Body of pancreas (tissue), 4 donors: ENCODE data around the gene KIAA1549. TPM values are rescaled to one million over a fixed set of nuclear protein-coding genes. Genes with fewer than 3 reads are reported as not detected.

Source experiments
- ATAC-seq: fragments of 150-250 bp; one replicate; pipeline ENCODE4 v1.9.1; 2016
- DNase-seq, 4 donors: peaks; one replicate each; pipeline ENCODE4 v3.0.0-alpha.2; 2019
- H3K27ac ChIP-seq, 4 donors: fragments of 200-600 bp; sonication (generic); 1 replicate in 3 of 4; 2 replicates in 1 of 4; pipeline versions ENCODE4 v1.5.1 to v1.6.1; 2016 to 2019; ENCODE audit warnings: mild to moderate bottlenecking in 1 of 4, mixed read lengths in 1 of 4, moderate library complexity in 1 of 4
- H3K27me3 ChIP-seq, 2 donors: fragments of 200-600 bp; sonication (generic); one replicate each; pipeline ENCODE4 v1.6.0; 2016; ENCODE audit warnings: mild to moderate bottlenecking in 1 of 2
- H3K36me3 ChIP-seq, 2 donors: fragments of 200-600 bp; sonication (generic); replicated peaks in 1 of 2; 2 replicates each; pipeline ENCODE4 v1.5.1; 2016; ENCODE audit warnings: low read depth in 2 of 2; ENCODE audit not compliant: insufficient read depth in 1 of 2
- H3K4me1 ChIP-seq: fragments of 200-600 bp; sonication (generic); one replicate; pipeline ENCODE4 v1.6.0; 2016
- H3K4me3 ChIP-seq, 2 donors: fragments of 200-600 bp; sonication (generic); 1 replicate in 1 of 2; 2 replicates in 1 of 2; pipeline ENCODE4 v1.5.1; 2016 to 2019
- H3K9me3 ChIP-seq, 3 donors: fragments of 200-600 bp; sonication (generic); 1 replicate in 2 of 3; 2 replicates in 1 of 3; pipeline ENCODE4 v1.5.1; 2016
- CTCF ChIP-seq, 7 experiments: fragments of 450-650 bp in 4 of 7; fragments of 200-600 bp in 3 of 7; sonication (generic) in 3 of 7; IDR thresholded peaks; one replicate each; pipeline ENCODE4 v1.5.1; 2016 to 2019; ENCODE audit warnings: antibody characterized with exemption in 7 of 7
- POLR2A ChIP-seq, 3 donors: fragments of 450-650 bp; IDR thresholded peaks; one replicate each; pipeline ENCODE4 v1.6.1; 2016; ENCODE audit warnings: antibody characterized with exemption in 3 of 3, mild to moderate bottlenecking in 2 of 3
- WGBS, 2 donors: methylation state at CpG; one replicate each; pipeline ENCODE4 v1.1.5; 2017; 5-methylcytosine and 5-hydroxymethylcytosine counted together
- intact Hi-C: fragments of 100-400 bp; cut with DNase I; formaldehyde crosslinking; loops from one replicate; pipeline ENCODE4 v1.15.1; 2023
- total RNA-seq, 2 donors: library from RNA; depleted of rRNA; stranded (reverse); fragments of >200 nt; gene quantifications; one replicate each; pipeline ENCODE4 v1.1.0, GENCODE V29; 2016

KIAA1549 gene
- total RNA-seq, 2 donors from 2014 or later = 5.3 to 6.0 TPM

- no peaks in the 10 kb centered on the region for H3K36me3 ChIP-seq
- intact Hi-C loops = no loop called here
- no peaks in the 10 kb centered on the region for H3K27me3 ChIP-seq
- peak; percentile 43 to 65 (median 54) for DNase-seq
- peak; percentile 66 for ATAC-seq
- no peak overlapping the region for H3K4me3 ChIP-seq
- WGBS, 2 donors = 66 to 72% methylated on average over 21 of the region's 21 CpGs
- TF ChIP-seq CTCF (IDR thresholded peaks at IDR 0.05) (no peak), POLR2A (IDR thresholded peaks at IDR 0.05) (no peak)
- H3K9me3 ChIP-seq = no peaks in the 10 kb centered on the region
- H3K4me1 ChIP-seq = peaks cover 10% of the 10 kb centered on the region
- H3K27ac ChIP-seq = peak overlapping the region in 1 of 4 donors; percentile 36
These were observed 90.4 kb downstream of the KIAA1549 start for GRCh38 chr7:138890499-138891445.

GRCh38 chr7:138889582-138890498, 91.3 kb downstream of the KIAA1549 start:
- WGBS, 2 donors = 83 to 86% methylated on average over 12 of the region's 12 CpGs
- TF ChIP-seq POLR2A (IDR thresholded peaks at IDR 0.05) = no peak
- no peak for TF ChIP-seq CTCF (IDR thresholded peaks at IDR 0.05)

GRCh38 chr7:138887872-138888656, 93.1 kb downstream of the KIAA1549 start:
- TF ChIP-seq POLR2A (IDR thresholded peaks at IDR 0.05) = no peak
- no peak for TF ChIP-seq CTCF (IDR thresholded peaks at IDR 0.05)
- intact Hi-C loops = loop anchor here (5.0 kb wide), 1 partner anchor 189 kb away; no protein-coding TSS in a partner anchor
- Histone ChIP-seq H3K9me3 (no peaks in the 10 kb centered on the region), H3K4me3 (no peak overlapping the region), H3K36me3 (no peaks in the 10 kb centered on the region), H3K4me1 (peaks cover 10% of the 10 kb centered on the region), H3K27ac (no peak overlapping the region), H3K27me3 (no peaks in the 10 kb centered on the region)
- DNase-seq = no peak
- 70 to 78% methylated on average over 10 of the region's 10 CpGs for WGBS, 2 donors
- no peak for ATAC-seq

More at GRCh38 chr7:138889582-138890498, 91.3 kb downstream of the KIAA1549 start:
- Histone ChIP-seq H3K9me3 (no peaks in the 10 kb centered on the region), H3K36me3 (no peaks in the 10 kb centered on the region), H3K27me3 (no peaks in the 10 kb centered on the region), H3K4me1 (peaks cover 10% of the 10 kb centered on the region), H3K27ac (peak overlapping the region in 1 of 4 donors; percentile 36), H3K4me3 (no peak overlapping the region)
- ATAC-seq (no peak), DNase-seq (no peak)
- intact Hi-C loops = loop anchor here (5.0 kb wide), 1 partner anchor 187 kb away; no protein-coding TSS in a partner anchor

- H3K9me3 ChIP-seq = no peaks in the 10 kb centered on the region
- H3K4me3 ChIP-seq = no peak overlapping the region
- DNase-seq = no peak
- TF ChIP-seq CTCF (IDR thresholded peaks at IDR 0.05) = no peak
- no peak for TF ChIP-seq POLR2A (IDR thresholded peaks at IDR 0.05)
- H3K4me1 ChIP-seq = peaks cover 10% of the 10 kb centered on the region
- no peaks in the 10 kb centered on the region for H3K27me3 ChIP-seq
- no peak for ATAC-seq
- H3K27ac ChIP-seq = no peak overlapping the region
- H3K36me3 ChIP-seq = no peaks in the 10 kb centered on the region
- intact Hi-C loops = loop anchor here (5.0 kb wide), 1 partner anchor 190 kb away; no protein-coding TSS in a partner anchor
- 81 to 85% methylated on average over 9 of the region's 9 CpGs for WGBS, 2 donors
These were observed 94.0 kb downstream of the KIAA1549 start for GRCh38 chr7:138887085-138887710.
